ENCODE data around the gene HUNK.

HUNK gene

DNA sequence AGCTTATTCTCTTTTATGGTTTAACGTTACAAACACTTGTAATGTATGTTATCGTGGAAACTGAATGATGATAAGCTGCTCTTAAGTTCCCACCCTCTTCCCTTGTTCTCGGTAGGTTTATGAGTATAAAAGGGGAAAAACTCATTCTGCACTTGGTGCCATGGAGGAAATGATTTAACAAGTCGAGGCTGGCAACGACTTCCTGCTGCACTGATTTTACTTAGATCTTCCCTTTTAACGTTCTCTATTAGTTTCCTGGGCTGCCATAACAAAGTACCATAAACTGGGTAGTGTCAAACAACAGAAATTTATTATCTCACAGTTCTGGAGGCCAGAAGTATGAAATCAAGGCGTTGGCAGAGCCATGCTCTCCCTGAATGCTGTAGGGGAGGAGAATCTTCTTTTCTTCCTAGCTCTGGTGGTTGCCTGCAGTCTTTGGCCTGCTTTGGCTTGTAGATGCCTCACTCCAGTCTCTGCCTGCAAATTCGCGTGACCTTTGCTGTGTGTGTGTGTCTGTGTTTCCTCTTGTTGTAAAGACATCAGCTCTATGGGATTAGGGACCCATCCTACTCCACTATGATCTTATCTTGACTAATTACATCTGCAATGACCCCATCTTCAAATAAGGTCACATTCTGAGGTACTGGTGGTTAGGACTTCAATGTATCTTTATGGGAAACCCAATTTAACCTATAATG is 26.3 kb downstream of the HUNK start:
- no peak for DNase-seq

DNA sequence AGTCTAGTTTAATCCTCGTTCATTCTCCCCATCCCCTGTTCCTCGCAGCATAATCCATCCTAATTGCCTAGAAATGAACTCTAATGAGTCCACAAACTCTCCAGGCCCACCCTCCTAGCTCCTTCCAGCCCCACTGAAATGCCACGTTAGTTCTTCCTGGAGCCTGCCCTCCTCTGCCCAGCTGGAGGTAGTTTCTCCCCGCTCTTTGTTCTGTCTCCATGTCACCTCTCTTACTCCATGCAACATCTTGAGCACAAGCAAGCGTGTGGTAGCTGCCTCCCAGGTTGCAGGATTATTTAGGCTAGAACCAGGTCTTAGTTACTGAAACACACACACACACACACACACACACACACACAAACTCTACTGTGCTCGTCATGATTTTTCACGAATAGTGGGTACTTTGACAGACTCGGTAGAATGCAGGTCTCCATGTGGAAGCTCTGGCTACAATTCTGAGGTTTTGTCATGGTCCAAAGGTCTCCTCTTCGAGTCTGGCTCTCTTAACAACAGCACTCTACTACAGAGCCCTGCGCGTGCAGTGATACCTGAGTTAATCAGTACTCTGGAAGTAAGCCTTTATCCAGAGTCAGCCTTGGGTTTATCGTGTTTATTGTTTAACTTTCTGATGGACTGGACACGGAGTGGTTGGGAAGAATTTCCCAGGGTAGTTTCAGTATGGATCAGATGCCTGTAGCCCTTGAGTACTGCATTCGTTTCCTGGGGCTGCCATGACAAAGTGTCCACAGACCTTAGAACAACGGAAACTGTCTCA is 27.5 kb downstream of the HUNK start:
- DNase-seq: no peak

DNA sequence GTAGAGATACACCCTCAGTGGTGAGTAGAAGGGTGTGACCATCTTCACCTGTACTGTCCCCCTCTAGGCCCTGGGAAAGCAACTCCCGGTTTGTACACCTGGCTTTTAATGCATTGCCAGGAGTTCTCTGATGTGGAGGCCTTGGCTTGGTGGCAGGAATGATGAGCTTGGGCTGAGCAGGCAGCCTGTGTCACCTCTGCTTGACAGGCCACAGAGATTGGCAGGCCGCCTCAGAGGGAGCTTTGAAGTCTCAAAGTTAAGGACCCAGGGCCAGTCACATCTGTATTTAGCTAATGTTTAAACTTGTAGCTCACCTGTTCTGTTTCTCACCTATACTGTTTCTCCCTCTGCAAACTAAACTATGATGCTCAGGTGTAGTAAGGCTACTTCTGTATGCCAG is 28.5 kb downstream of the HUNK start:
- DNase-seq: no peak

DNA sequence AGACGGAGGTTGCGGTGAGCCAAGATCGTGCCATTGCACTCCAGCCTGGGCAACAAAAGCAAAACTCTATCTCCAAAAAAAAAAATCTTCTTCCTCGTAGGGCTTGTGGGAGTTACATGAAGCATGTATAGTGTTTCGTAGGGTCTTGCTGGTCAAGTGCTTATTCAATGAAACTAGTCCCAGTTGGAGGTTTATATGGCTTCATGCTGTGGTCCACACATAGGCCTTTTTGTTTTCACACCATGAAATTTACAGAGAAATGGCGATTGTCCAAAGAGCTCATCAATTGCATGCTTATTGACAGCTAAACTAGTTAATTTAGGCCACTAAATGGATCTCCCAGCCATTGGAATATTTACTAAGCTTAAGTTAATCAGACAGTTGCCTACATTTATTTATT is 29.6 kb downstream of the HUNK start:
- DNase-seq: no peak

DNA sequence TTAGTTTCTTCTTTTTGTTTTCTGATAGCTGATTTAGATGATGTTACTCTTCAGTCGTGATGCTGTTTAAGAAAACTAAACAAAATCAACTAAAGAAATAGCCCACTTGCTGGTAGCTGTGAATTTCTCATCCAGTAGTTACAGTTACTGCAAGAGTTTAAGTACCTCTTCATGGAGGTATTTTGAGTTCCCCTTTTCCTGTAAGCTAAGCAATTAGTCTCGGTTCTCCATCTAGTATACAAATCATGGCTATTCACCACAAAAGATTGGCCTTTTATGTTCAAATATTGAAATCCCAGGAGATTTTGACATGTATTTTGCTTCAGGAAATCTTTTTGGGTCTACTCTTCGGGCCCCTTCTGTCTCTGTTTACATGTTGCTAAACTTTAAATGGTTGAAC is 31.1 kb downstream of the HUNK start:
- no peak for DNase-seq

DNA sequence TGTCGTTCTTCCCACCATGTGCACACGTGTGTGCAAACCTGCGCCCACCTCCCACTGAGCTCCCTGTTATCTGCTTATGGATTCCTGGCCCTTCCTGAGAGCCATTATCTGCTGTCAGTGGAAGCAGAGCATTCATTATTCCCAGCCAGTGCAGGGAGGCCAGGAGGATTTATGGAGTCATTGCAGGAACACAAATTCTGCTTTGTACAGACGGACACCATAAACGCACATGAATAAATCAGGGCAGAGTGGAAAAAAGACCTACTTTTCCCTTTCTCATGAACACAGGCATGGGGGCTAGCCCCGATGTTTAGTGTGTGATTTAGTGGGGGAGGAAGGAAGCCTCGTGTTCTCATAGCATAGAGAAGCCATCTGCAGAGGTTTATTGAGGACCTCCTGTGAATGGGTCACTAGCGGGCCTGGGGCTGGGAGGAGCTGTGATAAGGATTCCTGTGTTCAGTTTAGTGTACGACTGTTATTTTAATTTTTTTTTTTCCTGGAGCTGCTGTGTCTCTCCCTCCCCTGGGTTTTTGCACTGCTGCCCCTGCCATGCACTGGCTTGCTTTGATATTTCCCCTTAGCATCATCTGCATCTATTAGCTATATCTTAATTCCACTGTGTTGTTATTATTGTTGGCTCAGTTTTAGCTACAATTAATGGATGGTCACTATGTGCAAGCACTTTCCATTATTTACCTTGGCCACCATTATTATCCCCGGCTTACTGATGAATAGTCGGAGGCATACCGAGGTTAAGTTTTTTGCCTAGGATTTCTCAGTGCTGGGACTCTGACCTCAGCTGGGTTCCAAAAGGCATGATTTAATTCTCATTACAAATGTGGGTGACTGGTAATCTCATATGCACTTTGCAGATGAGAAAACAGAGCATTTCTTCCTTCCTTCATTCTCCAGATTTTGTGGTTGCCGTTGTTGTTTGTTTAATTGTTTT is 33.0 kb downstream of the HUNK start:
- DNase-seq: peak; percentile 5

DNA sequence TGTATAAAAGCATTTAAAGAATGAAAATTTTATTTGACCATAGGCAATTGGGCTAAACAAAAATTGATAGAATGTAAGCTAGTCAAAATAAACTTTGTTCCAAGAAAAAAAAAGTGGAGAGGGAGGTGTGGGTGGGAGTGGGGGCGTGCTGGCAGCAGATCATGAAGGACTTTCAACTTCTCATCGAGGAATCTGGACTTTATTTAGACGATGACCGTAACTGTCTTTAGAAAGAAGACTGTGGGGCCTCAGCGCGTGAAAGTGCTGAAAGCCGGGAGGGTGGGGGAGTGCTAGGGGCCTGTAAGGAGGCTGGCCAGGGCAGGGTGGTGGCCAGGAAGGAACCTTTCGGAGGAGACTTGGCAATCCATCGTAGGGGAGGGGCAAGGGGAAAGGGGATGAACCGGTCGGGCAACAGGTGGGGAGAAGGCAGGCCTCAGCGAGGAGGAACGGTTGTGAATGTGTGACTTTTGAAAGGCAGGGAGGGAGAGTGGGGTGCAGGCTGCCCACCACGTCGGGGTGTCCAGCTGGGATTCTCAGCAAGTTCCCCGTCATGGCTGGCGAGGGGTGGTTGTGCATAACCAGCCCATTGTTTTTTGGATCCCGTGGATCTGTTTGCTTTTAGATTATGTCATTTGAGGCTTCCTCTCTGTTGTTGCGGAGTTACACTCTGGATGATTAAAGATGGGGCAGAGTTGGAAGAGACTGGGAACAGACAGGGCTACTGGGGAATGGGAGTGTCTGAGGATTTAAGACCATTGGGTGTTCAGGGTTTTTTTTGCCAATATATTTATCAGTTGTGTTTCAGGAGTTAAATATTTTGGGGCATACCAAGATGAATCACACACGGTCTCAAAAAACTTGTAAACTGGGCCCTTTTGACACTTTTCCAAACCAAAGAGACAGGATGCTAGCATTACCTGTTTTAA is 35.5 kb downstream of the HUNK start:
- no peak for DNase-seq

DNA sequence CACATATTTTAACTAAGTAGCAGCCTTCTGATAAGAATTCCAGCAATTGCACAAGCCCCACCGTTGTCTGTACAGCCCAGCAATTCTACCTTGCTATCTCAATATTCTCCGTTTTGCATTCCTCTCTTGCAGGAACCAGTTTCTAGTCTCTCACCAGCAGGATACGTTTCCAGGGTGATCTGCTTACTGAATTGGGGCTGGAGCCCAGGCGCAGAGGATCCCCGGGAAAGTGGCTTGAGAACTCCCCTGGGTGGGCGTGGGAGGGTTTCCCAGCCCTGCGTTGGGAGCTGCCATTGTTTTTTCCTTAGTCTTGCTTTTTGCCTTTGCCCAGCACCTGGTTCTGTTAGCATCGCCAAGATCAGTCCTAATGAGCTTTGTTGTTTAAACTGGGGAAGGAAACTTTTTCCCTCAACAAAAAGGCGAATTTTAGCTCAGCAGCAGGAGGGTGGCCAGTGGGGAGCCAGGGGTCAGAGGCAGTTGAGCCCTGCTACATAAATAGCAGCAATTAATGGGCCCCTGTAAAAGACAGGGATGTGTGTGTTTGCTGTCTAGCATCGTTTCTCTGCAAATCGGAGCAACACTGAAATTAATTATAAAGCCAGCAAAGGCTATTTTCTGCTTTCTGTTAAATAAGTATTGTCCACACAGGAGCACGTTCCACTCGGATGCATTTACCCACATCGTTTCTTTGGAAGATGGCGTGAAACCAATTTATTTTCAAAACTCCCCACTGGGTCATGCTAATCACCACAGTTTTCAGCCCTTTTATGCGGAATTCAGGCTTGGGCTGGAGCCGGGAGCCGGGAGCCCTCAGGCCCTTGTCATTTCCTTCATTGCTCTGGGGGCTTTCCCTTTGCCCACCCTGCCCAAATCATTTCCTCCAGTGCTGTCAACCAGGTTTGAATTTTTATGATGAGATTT is 36.6 kb downstream of the HUNK start:
- DNase-seq: no peak

DNA sequence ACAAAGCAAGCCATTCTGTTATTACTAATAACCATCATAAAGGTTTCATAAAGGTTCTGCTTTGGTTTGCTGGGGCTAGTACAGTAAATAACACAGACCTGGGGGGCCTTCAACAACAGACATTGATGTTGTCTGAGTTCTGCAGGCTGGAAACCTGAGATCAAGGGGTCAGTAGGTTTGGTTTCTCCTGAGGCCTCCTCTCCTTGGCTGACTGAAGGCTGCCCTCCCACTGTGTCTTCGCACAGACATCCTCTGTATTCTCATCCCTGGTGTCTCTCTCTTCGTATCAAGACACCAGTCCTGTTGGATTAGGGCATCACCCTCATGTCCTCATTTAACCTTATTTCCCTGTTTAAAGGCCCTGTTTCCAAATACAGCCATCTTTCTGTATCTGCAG is 37.3 kb downstream of the HUNK start:
- no peak for DNase-seq

DNA sequence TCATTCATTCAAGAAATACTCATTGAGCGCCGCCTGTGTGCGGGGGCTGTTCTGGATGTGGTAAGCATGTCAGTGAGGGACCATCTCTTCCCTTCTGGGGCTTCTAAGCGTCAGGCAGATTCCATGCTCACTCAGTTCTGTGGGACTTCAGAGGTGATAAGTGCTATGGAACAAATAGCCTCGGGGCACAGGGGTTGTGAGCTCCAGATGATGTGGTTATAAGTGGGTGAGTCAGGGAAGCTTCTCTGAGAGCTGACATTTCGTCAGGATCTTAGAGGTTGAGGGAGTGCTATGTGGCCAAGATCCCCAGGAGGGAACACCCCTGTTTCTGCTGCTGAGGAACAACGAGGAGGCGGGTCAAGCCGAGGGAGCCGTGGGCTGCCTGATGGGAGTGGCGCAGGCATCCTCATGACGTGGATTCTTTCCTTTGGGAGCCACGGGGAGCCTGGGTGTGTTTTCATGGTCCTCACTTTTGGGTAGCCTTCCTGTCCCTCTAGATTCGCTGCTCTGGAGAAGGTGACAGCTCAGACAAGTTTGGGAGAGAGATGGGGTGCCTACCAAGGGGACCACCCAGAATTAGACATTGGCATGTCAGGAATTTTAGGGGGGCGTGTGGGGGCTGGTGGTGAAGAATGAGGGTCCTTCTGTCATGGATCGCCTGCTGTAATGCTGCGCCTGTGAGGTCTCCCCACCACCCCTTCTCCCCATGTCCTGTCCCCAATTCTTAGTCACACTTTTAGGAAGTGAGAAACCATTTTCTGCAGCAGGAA is 38.5 kb downstream of the HUNK start:
- DNase-seq: peak; percentile 3

DNA sequence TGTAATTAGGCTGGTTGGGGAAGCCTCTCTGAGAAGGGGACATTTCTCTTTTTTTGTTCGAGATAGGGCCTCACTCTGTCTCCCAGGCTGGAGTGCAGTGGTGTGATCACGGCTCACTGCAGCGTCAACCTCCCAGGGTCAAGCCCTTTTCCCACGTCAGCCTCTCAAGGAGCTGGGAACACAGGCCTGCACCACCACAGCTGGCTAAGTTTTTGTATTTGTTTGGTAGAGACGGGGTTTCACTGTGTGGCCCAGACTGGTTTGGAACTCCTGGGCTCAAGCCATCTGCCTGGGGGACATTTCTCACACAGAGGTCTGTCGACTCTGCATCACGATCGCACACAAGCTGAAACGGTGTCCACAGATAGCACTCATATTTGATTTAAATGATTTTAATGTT is 39.7 kb downstream of the HUNK start:
- DNase-seq: peak; percentile 17

DNA sequence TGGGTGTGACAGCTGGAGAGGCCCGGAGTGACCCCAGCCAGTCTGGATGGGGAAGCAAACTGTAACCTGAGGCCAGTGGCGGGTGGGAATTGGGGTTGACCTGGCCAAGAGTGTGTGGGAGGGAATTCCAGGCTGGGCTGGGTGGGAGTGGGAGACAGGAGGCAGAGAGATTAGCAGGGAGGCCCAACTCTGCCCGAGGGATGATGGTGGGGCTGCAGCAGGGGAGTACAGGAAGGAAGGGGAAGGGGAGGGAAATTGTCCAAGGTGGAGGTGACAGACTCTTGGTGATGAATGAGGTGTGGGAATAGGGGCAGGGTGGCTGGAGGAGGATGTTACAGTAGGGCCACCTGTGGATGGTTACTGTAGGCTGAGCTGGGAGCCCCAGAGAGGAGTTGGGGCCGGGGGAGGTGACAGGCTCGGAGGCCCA is 40.4 kb downstream of the HUNK start:
- peak; percentile 43 for DNase-seq

DNA sequence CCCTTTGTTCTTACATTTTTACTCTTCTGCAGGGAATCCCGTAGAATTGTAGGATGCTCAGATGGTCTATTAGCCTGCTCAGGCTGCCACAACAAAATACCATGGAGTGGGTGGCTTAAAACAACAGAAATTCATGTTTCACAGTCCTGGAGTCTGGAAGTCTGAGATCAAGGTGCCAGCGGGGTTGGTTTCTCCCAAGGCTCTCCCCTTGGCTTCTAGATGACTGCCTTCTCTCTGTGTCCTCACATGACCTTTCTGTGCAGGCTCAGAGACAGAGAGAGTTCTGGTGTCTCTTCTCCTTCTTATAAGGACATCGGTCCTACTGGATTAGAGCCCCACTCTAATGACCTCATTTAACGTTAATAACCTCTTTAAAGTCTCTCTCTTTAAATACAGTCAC is 41.7 kb downstream of the HUNK start:
- no peak for DNase-seq

DNA sequence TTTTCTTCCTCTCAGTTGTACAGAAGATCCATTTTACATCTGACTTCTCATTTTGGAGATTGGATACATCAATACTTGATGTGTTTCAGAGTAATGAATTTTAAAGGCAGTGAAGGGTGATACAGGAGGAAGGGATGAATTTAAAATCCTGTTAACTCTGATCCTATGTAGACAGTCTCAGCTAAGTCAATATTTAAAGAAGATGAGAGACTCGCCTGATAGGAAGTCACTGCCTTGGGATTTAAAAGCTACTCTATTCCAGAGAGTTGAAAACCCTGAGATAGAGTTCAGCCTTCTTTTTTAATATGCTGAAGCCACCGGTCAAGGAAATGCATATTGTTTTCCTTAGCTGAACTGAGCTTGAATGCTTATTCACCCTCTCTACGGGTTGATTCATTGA is 42.7 kb downstream of the HUNK start:
- no peak for DNase-seq

DNA sequence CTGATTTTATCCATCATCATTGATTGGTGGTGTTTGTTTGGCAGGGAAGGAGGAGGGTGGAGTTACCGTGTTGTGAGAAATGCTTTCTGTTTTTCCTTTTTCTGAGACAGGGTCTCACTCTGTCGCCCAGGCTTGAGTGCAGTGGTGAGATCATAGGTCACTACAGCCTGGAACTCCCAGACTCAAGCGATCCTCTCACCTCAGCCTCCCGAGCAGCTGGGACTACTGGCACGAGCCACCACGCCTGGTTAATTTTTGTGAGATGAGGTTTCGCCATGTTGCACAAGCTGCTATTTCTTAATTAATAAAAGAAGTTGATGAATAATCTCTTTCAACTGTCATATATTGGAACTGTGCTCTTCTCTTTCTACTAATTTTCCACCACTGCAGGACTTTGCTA is 44.3 kb downstream of the HUNK start:
- no peak for DNase-seq

DNA sequence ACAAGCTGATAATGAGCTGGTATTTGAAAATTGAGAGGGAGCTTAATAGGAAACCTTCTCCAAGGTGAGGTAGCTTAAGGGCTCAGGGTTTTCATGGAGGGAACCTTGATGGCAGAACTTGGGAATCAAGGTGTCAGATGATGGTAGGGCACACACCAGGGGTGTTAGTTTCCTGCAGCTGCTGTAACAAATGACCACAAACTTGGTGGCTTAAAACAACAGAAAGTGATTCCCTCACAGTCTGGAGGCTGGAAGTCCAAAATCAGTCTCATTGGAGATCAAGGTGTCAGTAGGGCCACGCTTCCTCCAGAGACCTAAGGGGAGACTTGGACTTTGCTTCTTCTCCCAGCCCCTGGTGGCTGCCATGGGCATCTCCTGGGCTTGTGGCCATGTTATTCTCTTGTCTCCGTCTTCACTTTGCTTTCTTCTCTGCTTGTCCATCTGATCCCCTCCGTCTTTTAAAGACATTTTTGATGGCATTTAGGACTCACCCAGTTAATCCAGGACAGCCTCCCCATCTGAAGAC is 45.5 kb downstream of the HUNK start:
- no peak for DNase-seq

DNA sequence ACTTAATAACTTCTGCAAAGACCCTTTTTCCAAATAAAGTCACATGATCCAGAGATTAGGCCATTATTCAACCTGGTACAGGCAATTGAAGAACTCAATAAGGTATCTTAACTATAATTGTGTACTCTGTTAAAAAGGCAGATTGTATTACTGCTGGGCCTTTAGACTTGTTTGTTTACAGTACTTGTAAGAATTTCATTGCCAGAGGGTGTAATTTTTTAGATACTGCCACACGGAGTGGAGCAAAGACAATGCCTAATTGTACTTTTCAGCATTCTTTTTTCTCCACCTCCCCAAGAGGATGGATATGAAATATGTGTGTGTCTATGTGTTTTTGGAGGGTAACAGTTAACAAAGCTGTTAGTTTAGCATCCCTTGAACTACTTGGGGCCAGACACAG is 47.5 kb downstream of the HUNK start:
- no peak for DNase-seq

DNA sequence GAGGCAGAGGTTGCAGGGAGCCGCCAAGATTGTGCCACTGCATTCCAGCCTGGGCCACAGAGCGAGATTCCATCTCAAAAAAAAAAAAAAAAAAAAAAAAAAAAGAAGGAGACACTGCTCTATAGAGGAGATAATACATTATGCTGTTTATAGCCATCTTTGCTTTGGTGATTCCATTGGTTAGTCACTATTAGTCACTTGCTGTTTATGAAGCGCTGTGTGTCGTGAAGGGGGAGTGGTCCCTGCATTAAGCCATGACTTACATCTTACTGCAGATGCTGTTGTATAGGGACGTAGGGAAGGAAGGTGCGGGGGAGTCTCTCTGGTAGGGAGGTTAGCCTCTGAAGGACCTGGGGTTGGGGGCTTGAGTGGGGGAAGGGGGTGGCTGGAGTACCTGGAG is 48.3 kb downstream of the HUNK start:
- no peak for DNase-seq

DNA sequence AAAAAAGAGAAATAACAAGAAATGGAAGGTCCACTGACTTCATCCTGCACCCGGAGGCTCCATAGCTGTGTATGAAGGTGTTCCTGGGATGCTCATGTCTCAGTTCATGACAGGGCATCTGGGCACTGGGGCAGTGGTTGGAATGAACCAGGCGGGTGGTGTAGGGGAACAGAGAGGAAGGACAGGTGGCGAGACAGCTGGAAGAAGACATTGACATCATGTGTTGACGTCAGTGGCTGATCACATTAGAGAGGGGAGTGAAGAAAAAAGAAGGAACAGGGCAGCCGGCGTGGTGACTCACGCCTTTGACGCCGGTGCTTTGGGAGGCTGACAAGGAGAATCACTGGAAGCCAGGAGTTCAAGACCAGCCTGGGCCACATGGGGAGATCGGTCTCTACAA is 50.1 kb downstream of the HUNK start:
- no peak for DNase-seq

DNA sequence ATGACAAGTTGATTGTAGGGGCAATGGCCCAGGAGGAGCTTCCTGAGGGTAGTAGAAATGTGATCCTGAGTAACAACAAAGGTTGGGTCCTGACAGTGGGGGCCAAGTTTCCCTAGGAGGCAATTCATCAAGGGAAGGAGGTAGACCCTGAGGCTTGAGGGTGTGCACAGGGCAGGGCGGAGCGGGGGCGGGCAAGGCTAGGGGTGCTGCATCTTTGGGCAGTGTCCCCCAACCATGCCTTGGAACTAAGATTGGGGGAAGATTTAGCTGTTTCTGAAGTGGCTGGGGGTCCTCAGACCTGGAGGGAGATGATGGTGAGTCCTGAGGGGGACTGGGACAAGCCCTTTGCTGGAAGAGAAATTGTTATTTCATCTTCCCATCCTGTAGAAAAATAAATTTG is 50.9 kb downstream of the HUNK start:
- DNase-seq: no peak
